ENCODE data around the gene DACH1. TPM values are rescaled to one million over a fixed set of nuclear protein-coding genes. Genes with fewer than 3 reads are reported as not detected.

The DACH1 gene
- total and polyA plus RNA-seq, 2 of the 8 experiments (the other 6 are each of a cell fraction or from before 2014, with no cell fraction given) = 0.12 to 0.67 TPM

DNA sequence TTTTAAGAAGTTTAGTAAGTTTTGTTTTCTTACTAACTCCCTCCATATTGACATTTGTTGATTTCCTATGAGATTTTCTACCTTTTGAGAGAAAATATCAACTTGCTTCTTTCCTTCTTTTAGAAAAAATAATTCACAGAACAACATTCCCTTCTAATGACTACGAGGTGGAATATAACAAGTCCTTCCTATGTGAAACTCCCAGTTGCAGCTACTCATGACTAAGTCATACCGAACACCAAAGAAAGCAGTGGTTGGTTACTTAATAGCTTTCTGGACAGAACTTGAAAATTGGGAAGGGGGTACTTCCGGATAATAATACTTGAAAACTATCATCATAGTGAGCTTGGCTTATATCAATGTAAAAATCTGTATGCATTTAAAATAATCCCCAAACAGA, 144.8 kb downstream of the DACH1 start:
- TF ChIP-seq, protein P1, sequence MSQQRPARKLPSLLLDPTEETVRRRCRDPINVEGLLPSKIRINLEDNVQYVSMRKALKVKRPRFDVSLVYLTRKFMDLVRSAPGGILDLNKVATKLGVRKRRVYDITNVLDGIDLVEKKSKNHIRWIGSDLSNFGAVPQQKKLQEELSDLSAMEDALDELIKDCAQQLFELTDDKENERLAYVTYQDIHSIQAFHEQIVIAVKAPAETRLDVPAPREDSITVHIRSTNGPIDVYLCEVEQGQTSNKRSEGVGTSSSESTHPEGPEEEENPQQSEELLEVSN (IDR thresholded peaks at IDR 0.05) = no peak
- TF ChIP-seq SIX5 (IDR thresholded peaks at IDR 0.05; ENCODE audit: low read depth, low read length) = no peak
- TF ChIP-seq RFX5 (IDR thresholded peaks at IDR 0.05; ENCODE audit: borderline replicate concordance, low read depth, low read length) = no peak
- TF ChIP-seq JUN (IDR thresholded peaks at IDR 0.05; ENCODE audit: low read depth, low read length) = no peak
- no peak for TF ChIP-seq TAF7 (optimal IDR thresholded peaks at IDR 0.05; ENCODE audit: borderline replicate concordance, low read depth, low read length)
- no peak for TF ChIP-seq RXRA (IDR thresholded peaks at IDR 0.05; ENCODE audit: insufficient read depth, low read depth, low read length)
- TF ChIP-seq SAP30 (IDR thresholded peaks at IDR 0.05; ENCODE audit: insufficient read depth, insufficient replicate concordance, low read length) = no peak
- TF ChIP-seq EP300 (IDR thresholded peaks at IDR 0.05; ENCODE audit: borderline replicate concordance in 1 of 2, low read depth in 2 of 2, low read length in 2 of 2) = no peak
- no peak for TF ChIP-seq PHF8 (conservative IDR thresholded peaks at IDR 0.05; ENCODE audit: low read depth, low read length)
- no peak for DNase-seq (ENCODE audit: low read depth in 1 of 2, low spot score in 2 of 2)
- H3K4ac ChIP-seq (replicated peaks; ENCODE audit: insufficient read length, low read depth, low read length) = no peak overlapping the region
- 91% methylated on average over 3 of the region's 3 CpGs; no CpG with 5 or more reads in 1 of the 2 experiments for WGBS, 2 experiments (ENCODE audit: extremely low coverage in 1 of 2, insufficient coverage in 1 of 2, insufficient read length in 1 of 2, insufficient replicate concordance in 2 of 2, low coverage in 1 of 2, low lambda C conversion rate in 2 of 2, missing lambda C conversion rate in 1 of 2)
- H2AFZ ChIP-seq (ENCODE audit: low read length) = no peak overlapping the region
- H3K9me3 ChIP-seq (ENCODE audit: insufficient read depth in 2 of 2, low read depth in 1 of 2, low read length in 1 of 2) = no peaks in the 10 kb centered on the region
- H3K9ac ChIP-seq (replicated peaks in 1 of 4; ENCODE audit: extremely low read depth in 1 of 4, low read depth in 3 of 4, low read length in 3 of 4) = no peak overlapping the region
- no peaks in the 10 kb centered on the region for H3K36me3 ChIP-seq (ENCODE audit: control insufficient read depth in 2 of 4, insufficient read depth in 4 of 4, low read length in 3 of 4)
- H3K4me1 ChIP-seq (replicated peaks in 1 of 4; ENCODE audit: control insufficient read depth in 3 of 4, insufficient read depth in 4 of 4, low read length in 3 of 4) = peaks cover 0 to 2% (median 0%) of the 10 kb centered on the region in 4 experiments; a peak in 1 of 7 replicates
- POLR2A ChIA-PET (ENCODE audit: partially characterized antibody) = no interaction called here
- H4K91ac ChIP-seq (replicated peaks; ENCODE audit: insufficient read length, low read length) = no peak overlapping the region
- no peak overlapping the region for H2BK12ac ChIP-seq (ENCODE audit: low read depth, low read length)
- no peak overlapping the region for H4K8ac ChIP-seq (ENCODE audit: extremely low read depth, insufficient read depth, low read length)
- H2BK5ac ChIP-seq (ENCODE audit: low read depth, low read length) = no peak overlapping the region
- H3K18ac ChIP-seq (ENCODE audit: extremely low read depth, low read length) = no peak overlapping the region
- H3K23me2 ChIP-seq (ENCODE audit: low read depth, low read length) = no peaks in the 10 kb centered on the region
- no peak overlapping the region for H3K4me2 ChIP-seq (ENCODE audit: insufficient read depth in 1 of 2, low read depth in 2 of 2, low read length in 2 of 2)
- H3K14ac ChIP-seq (ENCODE audit: insufficient read length) = no peak overlapping the region
- no peak overlapping the region for H2BK15ac ChIP-seq (ENCODE audit: low read length)
- no peak overlapping the region for H2BK20ac ChIP-seq (ENCODE audit: low read length)
- H4K20me1 ChIP-seq (replicated peaks in 1 of 2; ENCODE audit: control insufficient read depth in 1 of 2, insufficient read depth in 2 of 2, low read length in 2 of 2) = no peaks in the 10 kb centered on the region
- CTCF ChIA-PET (ENCODE audit: partially characterized antibody) = interaction anchor here (0.7 kb wide), 1 partner anchor 195 kb away, joined by 3 read pairs; no protein-coding TSS in a partner anchor
- no peak overlapping the region for H3K27ac ChIP-seq (ENCODE audit: low read depth, low read length)
- no peaks in the 10 kb centered on the region for H3K79me2 ChIP-seq (ENCODE audit: control insufficient read depth in 1 of 2, insufficient read depth in 2 of 2, low read length in 2 of 2)
- no peak for FAIRE-seq
- H3K27me3 ChIP-seq (replicated peaks in 1 of 4; ENCODE audit: control insufficient read depth in 3 of 4, extremely low read depth in 1 of 4, insufficient read depth in 3 of 4, low read length in 3 of 4) = no peaks in the 10 kb centered on the region
- H3K79me1 ChIP-seq (ENCODE audit: low read depth, low read length) = no peaks in the 10 kb centered on the region
- H3K4me3 ChIP-seq (ENCODE audit: extremely low read depth in 1 of 4, insufficient read depth in 2 of 4, low read depth in 3 of 4, low read length in 4 of 4) = no peak overlapping the region
- H3K23ac ChIP-seq (ENCODE audit: insufficient read length) = no peak overlapping the region
- H2AK5ac ChIP-seq (ENCODE audit: low read depth, low read length) = no peak overlapping the region
- H3K56ac ChIP-seq (replicated peaks; ENCODE audit: insufficient read length, low read depth, low read length) = no peak overlapping the region
- H2BK120ac ChIP-seq (replicated peaks; ENCODE audit: low read depth, low read length) = no peak overlapping the region
- H4K5ac ChIP-seq (ENCODE audit: insufficient read length, low read depth, low read length) = no peak overlapping the region

Data from H1 (cell line).